Measurements from ENCODE around the gene GYG2. TPM values are rescaled to one million over a fixed set of nuclear protein-coding genes. Genes with fewer than 3 reads are reported as not detected.

Gene GYG2
- total and polyA plus RNA-seq, 2 experiments from 2014 or later = 17.6 to 63.8 TPM

DNA sequence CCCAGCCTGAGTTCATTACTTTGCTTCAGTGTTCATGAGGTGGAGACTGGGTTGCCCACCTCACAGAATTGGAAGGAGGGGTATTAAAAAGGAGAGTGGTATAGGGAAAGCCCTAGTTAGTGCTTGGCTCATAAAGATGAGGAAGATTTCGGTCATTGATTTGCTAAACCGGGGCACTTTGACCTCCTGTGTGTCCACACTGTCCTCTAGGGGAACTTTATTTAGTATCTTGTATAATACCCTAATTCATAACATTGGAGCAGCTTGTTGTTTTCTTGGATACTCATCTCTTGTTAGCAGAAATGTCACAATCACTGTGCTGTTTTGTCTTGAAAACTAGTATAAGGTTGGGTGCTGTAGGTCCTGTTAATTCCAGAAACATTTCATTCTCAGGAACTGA lies 49.8 kb downstream of the GYG2 start:
- no peak overlapping the region for H3K4me2 ChIP-seq
- H3K36me3 ChIP-seq (ENCODE audit: insufficient read depth) = no peaks in the 10 kb centered on the region
- H3K4me3 Mint-ChIP-seq = no peak overlapping the region
- H2AFZ ChIP-seq = no peak overlapping the region
- TF ChIP-seq EZH2 (IDR thresholded peaks at IDR 0.05; ENCODE audit: low read depth, unreplicated experiment) (no peak), CREB1 (CRISPR knock-in tag; IDR thresholded peaks at IDR 0.05; ENCODE audit: low read depth) (no peak), EZH2phosphoT487 (IDR thresholded peaks at IDR 0.05; ENCODE audit: unreplicated experiment) (no peak), STAT1 (IDR thresholded peaks at IDR 0.05; ENCODE audit: unreplicated experiment) (no peak), ZNF331 (CRISPR knock-in tag; IDR thresholded peaks at IDR 0.05; ENCODE audit: low read depth) (no peak), ZNF114 (CRISPR knock-in tag; IDR thresholded peaks at IDR 0.05) (no peak), JUNB (IDR thresholded peaks at IDR 0.05; ENCODE audit: unreplicated experiment) (no peak), POLR2AphosphoS5 (IDR thresholded peaks at IDR 0.05; ENCODE audit: low read depth) (no peak), REST (IDR thresholded peaks at IDR 0.05; ENCODE audit: unreplicated experiment) (no peak), NANOG (IDR thresholded peaks at IDR 0.05; ENCODE audit: borderline replicate concordance) (no peak)
- TF ChIP-seq, protein P1, sequence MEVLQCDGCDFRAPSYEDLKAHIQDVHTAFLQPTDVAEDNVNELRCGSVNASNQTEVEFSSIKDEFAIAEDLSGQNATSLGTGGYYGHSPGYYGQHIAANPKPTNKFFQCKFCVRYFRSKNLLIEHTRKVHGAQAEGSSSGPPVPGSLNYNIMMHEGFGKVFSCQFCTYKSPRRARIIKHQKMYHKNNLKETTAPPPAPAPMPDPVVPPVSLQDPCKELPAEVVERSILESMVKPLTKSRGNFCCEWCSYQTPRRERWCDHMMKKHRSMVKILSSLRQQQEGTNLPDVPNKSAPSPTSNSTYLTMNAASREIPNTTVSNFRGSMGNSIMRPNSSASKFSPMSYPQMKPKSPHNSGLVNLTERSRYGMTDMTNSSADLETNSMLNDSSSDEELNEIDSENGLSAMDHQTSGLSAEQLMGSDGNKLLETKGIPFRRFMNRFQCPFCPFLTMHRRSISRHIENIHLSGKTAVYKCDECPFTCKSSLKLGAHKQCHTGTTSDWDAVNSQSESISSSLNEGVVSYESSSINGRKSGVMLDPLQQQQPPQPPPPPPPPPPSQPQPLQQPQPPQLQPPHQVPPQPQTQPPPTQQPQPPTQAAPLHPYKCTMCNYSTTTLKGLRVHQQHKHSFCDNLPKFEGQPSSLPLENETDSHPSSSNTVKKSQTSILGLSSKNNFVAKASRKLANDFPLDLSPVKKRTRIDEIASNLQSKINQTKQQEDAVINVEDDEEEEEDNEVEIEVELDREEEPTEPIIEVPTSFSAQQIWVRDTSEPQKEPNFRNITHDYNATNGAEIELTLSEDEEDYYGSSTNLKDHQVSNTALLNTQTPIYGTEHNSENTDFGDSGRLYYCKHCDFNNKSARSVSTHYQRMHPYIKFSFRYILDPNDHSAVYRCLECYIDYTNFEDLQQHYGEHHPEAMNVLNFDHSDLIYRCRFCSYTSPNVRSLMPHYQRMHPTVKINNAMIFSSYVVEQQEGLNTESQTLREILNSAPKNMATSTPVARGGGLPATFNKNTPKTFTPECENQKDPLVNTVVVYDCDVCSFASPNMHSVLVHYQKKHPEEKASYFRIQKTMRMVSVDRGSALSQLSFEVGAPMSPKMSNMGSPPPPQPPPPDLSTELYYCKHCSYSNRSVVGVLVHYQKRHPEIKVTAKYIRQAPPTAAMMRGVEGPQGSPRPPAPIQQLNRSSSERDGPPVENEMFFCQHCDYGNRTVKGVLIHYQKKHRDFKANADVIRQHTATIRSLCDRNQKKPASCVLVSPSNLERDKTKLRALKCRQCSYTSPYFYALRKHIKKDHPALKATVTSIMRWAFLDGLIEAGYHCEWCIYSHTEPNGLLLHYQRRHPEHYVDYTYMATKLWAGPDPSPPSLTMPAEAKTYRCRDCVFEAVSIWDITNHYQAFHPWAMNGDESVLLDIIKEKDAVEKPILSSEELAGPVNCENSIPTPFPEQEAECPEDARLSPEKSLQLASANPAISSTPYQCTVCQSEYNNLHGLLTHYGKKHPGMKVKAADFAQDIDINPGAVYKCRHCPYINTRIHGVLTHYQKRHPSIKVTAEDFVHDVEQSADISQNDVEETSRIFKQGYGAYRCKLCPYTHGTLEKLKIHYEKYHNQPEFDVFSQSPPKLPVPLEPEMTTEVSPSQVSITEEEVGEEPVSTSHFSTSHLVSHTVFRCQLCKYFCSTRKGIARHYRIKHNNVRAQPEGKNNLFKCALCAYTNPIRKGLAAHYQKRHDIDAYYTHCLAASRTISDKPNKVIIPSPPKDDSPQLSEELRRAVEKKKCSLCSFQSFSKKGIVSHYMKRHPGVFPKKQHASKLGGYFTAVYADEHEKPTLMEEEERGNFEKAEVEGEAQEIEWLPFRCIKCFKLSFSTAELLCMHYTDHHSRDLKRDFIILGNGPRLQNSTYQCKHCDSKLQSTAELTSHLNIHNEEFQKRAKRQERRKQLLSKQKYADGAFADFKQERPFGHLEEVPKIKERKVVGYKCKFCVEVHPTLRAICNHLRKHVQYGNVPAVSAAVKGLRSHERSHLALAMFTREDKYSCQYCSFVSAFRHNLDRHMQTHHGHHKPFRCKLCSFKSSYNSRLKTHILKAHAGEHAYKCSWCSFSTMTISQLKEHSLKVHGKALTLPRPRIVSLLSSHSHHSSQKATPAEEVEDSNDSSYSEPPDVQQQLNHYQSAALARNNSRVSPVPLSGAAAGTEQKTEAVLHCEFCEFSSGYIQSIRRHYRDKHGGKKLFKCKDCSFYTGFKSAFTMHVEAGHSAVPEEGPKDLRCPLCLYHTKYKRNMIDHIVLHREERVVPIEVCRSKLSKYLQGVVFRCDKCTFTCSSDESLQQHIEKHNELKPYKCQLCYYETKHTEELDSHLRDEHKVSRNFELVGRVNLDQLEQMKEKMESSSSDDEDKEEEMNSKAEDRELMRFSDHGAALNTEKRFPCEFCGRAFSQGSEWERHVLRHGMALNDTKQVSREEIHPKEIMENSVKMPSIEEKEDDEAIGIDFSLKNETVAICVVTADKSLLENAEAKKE (CRISPR knock-in tag; IDR thresholded peaks at IDR 0.05) = no peak
- TF ChIP-seq, protein P2, sequence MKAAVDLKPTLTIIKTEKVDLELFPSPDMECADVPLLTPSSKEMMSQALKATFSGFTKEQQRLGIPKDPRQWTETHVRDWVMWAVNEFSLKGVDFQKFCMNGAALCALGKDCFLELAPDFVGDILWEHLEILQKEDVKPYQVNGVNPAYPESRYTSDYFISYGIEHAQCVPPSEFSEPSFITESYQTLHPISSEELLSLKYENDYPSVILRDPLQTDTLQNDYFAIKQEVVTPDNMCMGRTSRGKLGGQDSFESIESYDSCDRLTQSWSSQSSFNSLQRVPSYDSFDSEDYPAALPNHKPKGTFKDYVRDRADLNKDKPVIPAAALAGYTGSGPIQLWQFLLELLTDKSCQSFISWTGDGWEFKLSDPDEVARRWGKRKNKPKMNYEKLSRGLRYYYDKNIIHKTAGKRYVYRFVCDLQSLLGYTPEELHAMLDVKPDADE (IDR thresholded peaks at IDR 0.05) = no peak
- TF ChIP-seq, protein P3, sequence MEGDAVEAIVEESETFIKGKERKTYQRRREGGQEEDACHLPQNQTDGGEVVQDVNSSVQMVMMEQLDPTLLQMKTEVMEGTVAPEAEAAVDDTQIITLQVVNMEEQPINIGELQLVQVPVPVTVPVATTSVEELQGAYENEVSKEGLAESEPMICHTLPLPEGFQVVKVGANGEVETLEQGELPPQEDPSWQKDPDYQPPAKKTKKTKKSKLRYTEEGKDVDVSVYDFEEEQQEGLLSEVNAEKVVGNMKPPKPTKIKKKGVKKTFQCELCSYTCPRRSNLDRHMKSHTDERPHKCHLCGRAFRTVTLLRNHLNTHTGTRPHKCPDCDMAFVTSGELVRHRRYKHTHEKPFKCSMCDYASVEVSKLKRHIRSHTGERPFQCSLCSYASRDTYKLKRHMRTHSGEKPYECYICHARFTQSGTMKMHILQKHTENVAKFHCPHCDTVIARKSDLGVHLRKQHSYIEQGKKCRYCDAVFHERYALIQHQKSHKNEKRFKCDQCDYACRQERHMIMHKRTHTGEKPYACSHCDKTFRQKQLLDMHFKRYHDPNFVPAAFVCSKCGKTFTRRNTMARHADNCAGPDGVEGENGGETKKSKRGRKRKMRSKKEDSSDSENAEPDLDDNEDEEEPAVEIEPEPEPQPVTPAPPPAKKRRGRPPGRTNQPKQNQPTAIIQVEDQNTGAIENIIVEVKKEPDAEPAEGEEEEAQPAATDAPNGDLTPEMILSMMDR (conservative IDR thresholded peaks at IDR 0.05; ENCODE audit: low read depth in 2 of 2) = no peak
- H4K20me1 ChIP-seq (replicated peaks; ENCODE audit: insufficient read depth) = no peaks in the 10 kb centered on the region
- H3K36me3 Mint-ChIP-seq (ENCODE audit: low read depth) = peaks cover 51% of the 10 kb centered on the region
- H3K79me2 ChIP-seq (replicated peaks; ENCODE audit: insufficient read depth) = no peaks in the 10 kb centered on the region
- H3K4me3 ChIP-seq = no peak overlapping the region
- no peaks in the 10 kb centered on the region for H3F3A ChIP-seq (replicated peaks; ENCODE audit: low read depth)
- ATAC-seq (no peak), DNase-seq (ENCODE audit: low spot score) (no peak)
- H3K9me3 Mint-ChIP-seq = no peaks in the 10 kb centered on the region; the same call in 2 of the 3 replicates
- H3K9me2 ChIP-seq (ENCODE audit: insufficient read depth) = no peaks in the 10 kb centered on the region
- H3K27ac Mint-ChIP-seq = no peak overlapping the region
- no peak overlapping the region for H3K27ac ChIP-seq (ENCODE audit: low read depth)
- H3K4me1 Mint-ChIP-seq = no peaks in the 10 kb centered on the region; the same call in 2 of the 3 replicates
- H3K27me3 ChIP-seq (ENCODE audit: insufficient read depth) = no peaks in the 10 kb centered on the region
- peaks cover 2% of the 10 kb centered on the region for H3K27me3 Mint-ChIP-seq (ENCODE audit: insufficient read depth, low read depth, poor library complexity)
- H3K4me1 ChIP-seq (ENCODE audit: insufficient read depth) = no peaks in the 10 kb centered on the region
